ENCODE measurements around the gene DOCK3.

- TF ChIP-seq CTCF (IDR thresholded peaks at IDR 0.05 in 2 of 3, conservative IDR thresholded peaks at IDR 0.05 in 1 of 3; ENCODE audit: control insufficient read depth in 2 of 3, extremely low read depth in 1 of 3, insufficient read depth in 1 of 3, low read depth in 3 of 3, low read length in 3 of 3) (no peak), BCL3 (IDR thresholded peaks at IDR 0.05; ENCODE audit: borderline replicate concordance, insufficient read depth, low read depth, low read length, poor library complexity, severe bottlenecking) (no peak), ZNF24 (IDR thresholded peaks at IDR 0.05) (no peak), USF1 (IDR thresholded peaks at IDR 0.05; ENCODE audit: borderline replicate concordance, extremely low read length, insufficient read depth, low read depth, low read length) (no peak), ETV6 (conservative IDR thresholded peaks at IDR 0.05 in 1 of 2, IDR thresholded peaks at IDR 0.05 in 1 of 2; ENCODE audit: borderline replicate concordance in 1 of 2, low read depth in 1 of 2) (no peak), RAD21 (IDR thresholded peaks at IDR 0.05; ENCODE audit: insufficient read depth, low read depth, low read length) (no peak), TCF12 (IDR thresholded peaks at IDR 0.05; ENCODE audit: low read depth, low read length) (no peak), BRCA1 (IDR thresholded peaks at IDR 0.05; ENCODE audit: low read depth, low read length) (no peak), EED (IDR thresholded peaks at IDR 0.05; ENCODE audit: low read depth) (no peak), SMAD1 (IDR thresholded peaks at IDR 0.05; ENCODE audit: low read depth, partially characterized antibody) (no peak), ESRRA (IDR thresholded peaks at IDR 0.05; ENCODE audit: low read length) (no peak)
Measured at GRCh38 chr3:51123531-51123930, 448.8 kb downstream of the DOCK3 start.
